Transverse colon (tissue), 4 donors: ENCODE measurements around the gene SFT2D2. TPM values are rescaled to one million over a fixed set of nuclear protein-coding genes. Genes with fewer than 3 reads are reported as not detected.

Experiments used
- DNase-seq: peaks from one replicate; pipeline ENCODE4 v3.0.0-alpha.2; 2019
- H3K27ac ChIP-seq, 4 donors: fragments of 200-600 bp; sonication (generic); 2 replicates each; pipeline ENCODE4 v1.5.1; 2016 to 2018; ENCODE audit warnings: inconsistent platforms in 4 of 4
- H3K27me3 ChIP-seq: fragments of 200-600 bp; sonication (generic); 2 replicates; pipeline ENCODE4 v1.5.1; 2017; ENCODE audit warnings: inconsistent platforms
- H3K36me3 ChIP-seq, 4 donors: fragments of 200-600 bp; sonication (generic); 2 replicates each; pipeline ENCODE4 v1.5.1; 2017 to 2019; ENCODE audit warnings: inconsistent platforms in 4 of 4
- H3K4me1 ChIP-seq, 4 donors: fragments of 200-600 bp; sonication (generic); 2 replicates each; pipeline ENCODE4 v1.5.1; 2017 to 2020; ENCODE audit warnings: inconsistent platforms in 4 of 4
- H3K4me3 ChIP-seq, 4 donors: fragments of 200-600 bp; sonication (generic); 1 replicate in 1 of 4; 2 replicates in 3 of 4; pipeline versions ENCODE4 v1.5.1 to v1.6.1; 2017 to 2019; ENCODE audit warnings: inconsistent platforms in 4 of 4
- H3K9me3 ChIP-seq, 2 donors: fragments of 200-600 bp; sonication (generic); 2 replicates each; pipeline ENCODE4 v1.5.1; 2017 to 2019; ENCODE audit warnings: inconsistent platforms in 2 of 2
- CTCF ChIP-seq, 5 experiments: fragments of 200-600 bp in 3 of 5; fragments of 450-650 bp in 2 of 5; sonication (generic) in 3 of 5; IDR thresholded peaks; 1 replicate in 2 of 5; 2 replicates in 3 of 5; pipeline ENCODE4 v1.5.1; 2016 to 2017; ENCODE audit warnings: antibody characterized with exemption in 5 of 5, inconsistent platforms in 3 of 5, mild to moderate bottlenecking in 2 of 5, moderate library complexity in 1 of 5
- EP300 ChIP-seq: sonication (generic); formaldehyde crosslinking; IDR thresholded peaks from one replicate; pipeline ENCODE4 v1.6.1; 2017; ENCODE audit warnings: antibody characterized with exemption, low read depth
- POLR2A ChIP-seq: fragments of 450-650 bp; IDR thresholded peaks from one replicate; pipeline ENCODE4 v1.6.1; 2016; ENCODE audit warnings: antibody characterized with exemption, mild to moderate bottlenecking, moderate library complexity
- POLR2AphosphoS5 ChIP-seq, 3 donors: sonication (generic); formaldehyde crosslinking; IDR thresholded peaks; one replicate each; pipeline ENCODE4 v1.6.1; 2016; ENCODE audit warnings: antibody characterized with exemption in 3 of 3
- WGBS, 2 donors: methylation state at CpG; one replicate each; pipeline ENCODE4 v1.1.5; 2018; ENCODE audit warnings: low coverage in 1 of 2; 5-methylcytosine and 5-hydroxymethylcytosine counted together
- in situ Hi-C, 4 donors: fragments of 200-750 bp; cut with MboI; loops; one replicate each; pipeline versions ENCODE4 v1.15.0 to v1.15.1; 2017; ENCODE audit warnings: low sequenced_read_pairs in 3 of 4, low pct_ligation_motif_present in 1 of 4, low pct_unique_long_range_greater_than_20kb in 1 of 4
- intact Hi-C: fragments of 100-400 bp; cut with DNase I; formaldehyde crosslinking; loops from one replicate; pipeline ENCODE4 v1.15.1; 2023; ENCODE audit warnings: low total_unique reads
- total RNA-seq, 4 donors: library from RNA; depleted of rRNA; stranded (reverse); fragments of >200 nt; gene quantifications; one replicate each; pipeline ENCODE4 v1.1.0, GENCODE V29; 2016

The SFT2D2 gene
- 10 to 100 TPM; 19.1 to 51.1 (median 38.2) TPM for total RNA-seq

DNA sequence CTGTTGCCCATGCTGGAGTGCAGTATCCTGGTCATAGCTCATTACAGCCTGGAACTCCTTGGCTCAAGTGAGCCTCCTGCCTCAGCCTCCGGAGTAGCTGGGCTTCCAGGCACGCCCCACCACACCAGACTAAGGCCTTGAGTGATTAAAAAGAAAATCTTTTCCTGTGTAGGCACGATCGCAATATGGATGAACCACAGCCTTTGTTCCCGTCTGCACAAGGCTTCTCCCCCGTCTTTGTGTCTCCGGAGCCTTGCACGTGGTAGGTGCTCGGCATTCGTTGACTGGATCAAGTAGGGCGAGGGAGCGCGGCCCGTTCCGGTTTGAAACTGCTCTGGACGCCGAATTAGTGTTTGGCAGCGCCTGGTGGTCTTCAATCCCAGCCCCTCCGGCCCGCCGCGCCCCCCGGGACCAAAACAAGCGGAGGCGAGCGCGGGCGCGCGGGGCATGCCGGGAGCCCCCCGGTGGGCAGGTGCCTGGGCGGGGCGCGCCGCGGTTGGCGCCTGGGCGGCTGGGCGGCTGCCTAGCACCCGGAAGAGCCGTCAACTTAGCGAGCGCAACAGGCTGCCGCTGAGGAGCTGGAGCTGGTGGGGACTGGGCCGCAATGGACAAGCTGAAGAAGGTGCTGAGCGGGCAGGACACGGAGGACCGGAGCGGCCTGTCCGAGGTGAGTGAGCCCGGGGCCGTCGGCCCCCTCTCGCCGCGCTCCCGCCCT lies at the start of gene SFT2D2:
Gene SFT2D2, plus strand, starts transcription at position 529 of the 715 bp plus-strand sequence. Its CDS starts 76 bp downstream, at position 605.
- in situ Hi-C loops, result no loop called here
- Histone ChIP-seq H3K27ac (peak within 1 kb of the TSS; percentile 82 to 94 (median 92)), H3K27me3 (no peaks in the 10 kb centered on the region), H3K4me3 (peak within 1 kb of the TSS; percentile 60 to 98 (median 84)), H3K4me1 (peaks cover 6 to 47% (median 28%) of the 10 kb centered on the region in 4 donors), H3K36me3 (no peaks in the 10 kb centered on the region), H3K9me3 (no peaks in the 10 kb centered on the region)
- WGBS, 2 donors, result 2 to 5% methylated on average over 18 to 49 of the region's 58 CpGs
- peak; percentile 84 for DNase-seq
- intact Hi-C loops, result no loop called here
- TF ChIP-seq CTCF (IDR thresholded peaks at IDR 0.05) (no peak), EP300 (no peak), POLR2A (peak; percentile 78), POLR2AphosphoS5 (IDR thresholded peaks at IDR 0.05) (peak; percentile 76 to 90 (median 84))

GRCh38 chr1:168178227-168178637 lies 47.6 kb upstream of the SFT2D2 start:
- Histone ChIP-seq H3K9me3 (no peaks in the 10 kb centered on the region), H3K27ac (peak overlapping the region; percentile 90 to 97 (median 93)), H3K36me3 (no peaks in the 10 kb centered on the region), H3K4me3 (peak overlapping the region in 3 of 4 donors; percentile 59 to 78 (median 67)), H3K27me3 (no peaks in the 10 kb centered on the region), H3K4me1 (peaks cover 2 to 26% (median 13%) of the 10 kb centered on the region in 4 donors)
- in situ Hi-C loops (no loop called here), intact Hi-C loops (no loop called here)
- 73 to 95% methylated on average over 4 to 5 of the region's 5 CpGs for WGBS, 2 donors
- DNase-seq, result no peak
- TF ChIP-seq POLR2AphosphoS5 (IDR thresholded peaks at IDR 0.05) (no peak), EP300 (no peak), CTCF (IDR thresholded peaks at IDR 0.05) (no peak), POLR2A (no peak)

GRCh38 chr1:168178638-168179437 lies 47.0 kb upstream of the SFT2D2 start, which contains the start of gene TIPRL:
Gene TIPRL (plus strand): TSS chr1:168178962. CDS start chr1:168179078, 116 bp downstream.
- TF ChIP-seq POLR2A, result peak; percentile 78
- peak; percentile 4 for TF ChIP-seq EP300
- peak; percentile 70 to 86 (median 85) for TF ChIP-seq POLR2AphosphoS5 (IDR thresholded peaks at IDR 0.05)
- TF ChIP-seq CTCF (IDR thresholded peaks at IDR 0.05), result peak; percentile 54 to 90 (median 75)
- H3K4me3 ChIP-seq, result peak within 1 kb of the TSS; percentile 42 to 78 (median 63)
- in situ Hi-C loops (no loop called here), intact Hi-C loops (no loop called here)
- DNase-seq, result peak; percentile 97
- H3K4me1 ChIP-seq, result peaks cover 2 to 26% (median 13%) of the 10 kb centered on the region in 4 donors
- H3K27me3 ChIP-seq, result no peaks in the 10 kb centered on the region
- H3K27ac ChIP-seq, result peak within 1 kb of the TSS; percentile 90 to 97 (median 93)
- no peaks in the 10 kb centered on the region for H3K9me3 ChIP-seq
- no peaks in the 10 kb centered on the region for H3K36me3 ChIP-seq
- 0% methylated on average over 3 to 52 of the region's 56 CpGs for WGBS, 2 donors

GRCh38 chr1:168179438-168180147 lies 46.2 kb upstream of the SFT2D2 start:
- peaks cover 2 to 26% (median 13%) of the 10 kb centered on the region in 4 donors for H3K4me1 ChIP-seq
- H3K36me3 ChIP-seq, result no peaks in the 10 kb centered on the region
- intact Hi-C loops (no loop called here), in situ Hi-C loops (no loop called here)
- H3K27me3 ChIP-seq, result no peaks in the 10 kb centered on the region
- H3K9me3 ChIP-seq, result no peaks in the 10 kb centered on the region
- TF ChIP-seq CTCF (IDR thresholded peaks at IDR 0.05) (peak in 1 of 5 experiments; percentile 5), EP300 (no peak)
- peak overlapping the region; percentile 90 to 97 (median 93) for H3K27ac ChIP-seq
- no peak for DNase-seq
- H3K4me3 ChIP-seq, result peak overlapping the region; percentile 42 to 78 (median 63)
- WGBS, 2 donors, result 3 to 8% methylated on average over 11 to 20 of the region's 20 CpGs
